ENCODE data around the gene GSN.

Gene GSN

DNA sequence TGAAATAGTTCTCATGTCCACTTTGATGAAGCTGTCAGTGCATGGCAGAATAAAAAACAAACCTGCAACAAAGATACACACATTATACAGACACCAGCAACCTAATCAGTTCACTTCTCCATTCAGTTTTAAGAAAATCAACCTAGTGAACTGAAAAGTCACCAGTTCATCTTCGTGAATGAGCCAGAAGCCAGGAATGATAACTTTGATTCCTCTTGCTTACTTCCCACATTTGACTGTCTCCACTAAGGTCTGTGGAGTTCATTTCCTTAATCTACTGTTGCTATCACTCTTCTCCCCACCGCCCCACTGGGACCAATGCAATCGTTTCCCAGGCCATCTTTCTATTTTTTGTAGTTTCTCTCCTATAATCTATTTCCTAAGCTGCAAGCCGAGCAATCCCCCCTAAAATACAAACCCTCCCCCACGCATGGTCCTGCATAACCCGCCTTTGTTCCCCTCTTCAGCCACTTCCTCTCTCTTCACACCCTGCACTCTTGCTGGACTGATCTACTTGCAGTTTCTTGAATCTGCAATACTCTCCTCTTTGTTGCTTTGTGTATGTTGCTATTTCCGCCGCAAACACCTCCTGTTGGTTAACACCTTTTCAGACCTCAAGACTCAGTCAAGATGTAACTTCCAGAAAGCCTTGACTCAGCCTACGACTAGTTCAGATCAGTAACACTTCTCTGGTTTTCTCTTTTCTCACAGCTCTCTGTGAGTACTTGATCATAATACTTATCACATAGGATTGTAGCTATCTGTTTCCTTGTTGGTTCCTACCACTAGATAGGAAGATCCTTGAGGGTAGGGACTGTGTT lies 85.5 kb downstream of the GSN start:
- peak in 1 of 14 donors; percentile 15 for DNase-seq

DNA sequence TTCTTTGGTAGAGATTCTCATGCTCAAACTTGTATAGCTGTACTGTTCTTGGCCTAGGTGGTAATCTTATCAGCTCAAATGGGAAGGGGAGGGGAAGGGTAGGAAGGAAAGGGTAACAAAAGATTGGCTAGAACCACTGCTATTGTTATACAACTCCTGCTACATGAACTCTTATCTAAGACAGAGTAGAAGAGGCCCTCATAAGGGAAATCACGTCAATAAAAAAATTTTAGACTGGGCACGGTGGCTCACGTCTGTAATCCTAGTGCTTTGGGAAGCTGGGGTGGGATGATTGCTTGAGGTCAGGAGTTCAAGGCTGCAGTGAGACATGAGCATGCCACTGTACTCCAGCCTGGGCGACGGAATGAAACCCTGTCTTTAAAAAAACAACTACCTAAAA lies 86.2 kb downstream of the GSN start:
- no peak for DNase-seq

DNA sequence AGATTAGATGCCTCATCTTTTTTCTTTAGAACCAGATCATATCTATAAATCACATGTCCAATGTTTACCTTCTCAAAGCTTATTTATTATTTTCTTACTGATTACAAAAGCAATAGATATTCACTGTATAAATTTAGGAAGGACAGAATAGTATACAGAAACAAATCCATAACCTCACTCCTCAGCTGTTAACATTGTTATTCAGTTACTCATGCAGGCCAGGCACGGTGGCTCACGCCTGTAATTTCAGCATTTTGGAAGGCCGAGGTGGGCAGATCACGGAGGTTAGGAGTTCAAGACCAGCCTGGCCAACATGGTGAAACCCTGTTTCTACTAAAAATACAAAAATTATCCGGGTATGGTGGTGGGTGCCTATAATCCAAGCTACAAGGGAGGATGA lies 86.8 kb downstream of the GSN start:
- no peak for DNase-seq

DNA sequence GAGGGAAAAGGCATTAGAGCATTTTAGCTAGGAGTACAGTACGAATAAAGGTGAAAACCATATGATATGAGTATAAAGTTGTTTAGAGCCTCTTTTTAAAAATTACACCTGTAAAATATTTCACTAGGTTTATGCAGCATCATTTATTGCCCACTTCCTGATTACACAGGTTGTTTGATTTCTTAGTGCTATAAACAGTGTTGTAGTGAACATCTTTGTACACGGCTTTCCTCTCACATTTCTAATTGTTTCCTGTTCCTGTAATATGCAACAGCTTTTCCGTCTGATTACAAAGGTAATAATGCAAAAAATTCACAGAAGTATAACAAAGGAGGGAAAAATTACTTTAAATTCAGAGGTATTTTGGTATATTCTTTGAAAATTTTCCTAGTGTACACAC lies 89.0 kb downstream of the GSN start:
- DNase-seq = no peak

DNA sequence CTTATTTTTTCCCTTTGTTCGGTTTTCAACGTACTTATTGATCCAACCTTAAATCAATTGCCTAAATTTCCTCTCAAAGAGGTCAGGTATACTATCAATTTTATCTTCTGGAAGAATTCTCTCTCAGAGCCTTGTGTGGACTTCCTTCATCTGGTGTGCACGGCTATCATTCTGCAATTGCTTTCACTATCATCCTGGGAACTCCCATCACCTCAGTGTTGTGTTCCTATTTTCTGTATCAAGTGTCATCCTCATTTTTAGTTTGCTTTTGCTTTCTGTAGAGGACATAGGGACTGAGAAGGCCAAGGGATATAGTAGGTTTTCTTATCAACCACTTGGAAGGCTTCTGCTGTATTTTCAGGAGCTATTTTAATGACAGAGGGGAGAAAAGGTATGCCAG lies 90.8 kb downstream of the GSN start:
- no peak for DNase-seq

DNA sequence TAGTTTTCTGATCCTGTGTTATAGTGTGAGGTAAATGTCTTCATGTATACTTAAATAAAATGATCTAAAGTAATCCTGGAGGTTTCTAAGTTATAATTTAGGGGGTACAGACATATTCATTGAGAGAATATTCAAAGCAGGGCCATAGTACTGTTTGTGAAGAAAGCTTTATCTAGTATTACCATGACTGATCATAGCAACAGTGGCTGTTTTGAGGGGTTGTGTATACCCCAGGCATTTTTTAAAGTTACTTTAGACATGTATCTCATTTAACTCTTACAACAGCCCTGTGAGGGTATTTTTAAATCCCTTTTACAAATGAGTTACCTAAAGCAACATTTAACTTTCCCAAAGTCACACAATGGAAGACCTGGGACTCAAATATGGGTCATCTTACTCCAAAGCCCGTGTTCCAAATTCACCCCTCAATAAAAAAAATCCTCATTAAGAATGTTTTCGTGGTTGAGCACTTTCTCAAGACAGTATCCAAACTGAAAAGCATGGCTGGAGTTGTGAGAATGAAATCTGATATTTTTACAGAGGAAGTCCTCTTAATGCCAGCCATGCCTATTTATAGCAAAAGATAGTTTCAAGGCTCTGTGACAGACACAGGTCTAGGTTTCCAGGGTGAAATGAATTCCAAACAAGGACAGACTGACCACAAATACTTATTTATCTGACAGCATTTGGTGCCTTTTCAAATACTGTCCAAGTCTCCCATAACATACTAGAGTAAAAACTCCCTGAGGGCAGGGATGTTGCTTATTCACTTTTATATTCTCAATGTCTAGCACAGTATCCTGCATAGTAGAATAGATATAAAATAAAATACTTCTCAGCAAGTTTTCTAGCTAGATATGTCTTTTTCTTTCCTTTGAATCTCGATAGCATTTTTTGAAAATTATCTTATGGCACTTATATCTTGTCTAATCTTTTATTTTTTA lies 91.7 kb downstream of the GSN start:
- no peak for DNase-seq

DNA sequence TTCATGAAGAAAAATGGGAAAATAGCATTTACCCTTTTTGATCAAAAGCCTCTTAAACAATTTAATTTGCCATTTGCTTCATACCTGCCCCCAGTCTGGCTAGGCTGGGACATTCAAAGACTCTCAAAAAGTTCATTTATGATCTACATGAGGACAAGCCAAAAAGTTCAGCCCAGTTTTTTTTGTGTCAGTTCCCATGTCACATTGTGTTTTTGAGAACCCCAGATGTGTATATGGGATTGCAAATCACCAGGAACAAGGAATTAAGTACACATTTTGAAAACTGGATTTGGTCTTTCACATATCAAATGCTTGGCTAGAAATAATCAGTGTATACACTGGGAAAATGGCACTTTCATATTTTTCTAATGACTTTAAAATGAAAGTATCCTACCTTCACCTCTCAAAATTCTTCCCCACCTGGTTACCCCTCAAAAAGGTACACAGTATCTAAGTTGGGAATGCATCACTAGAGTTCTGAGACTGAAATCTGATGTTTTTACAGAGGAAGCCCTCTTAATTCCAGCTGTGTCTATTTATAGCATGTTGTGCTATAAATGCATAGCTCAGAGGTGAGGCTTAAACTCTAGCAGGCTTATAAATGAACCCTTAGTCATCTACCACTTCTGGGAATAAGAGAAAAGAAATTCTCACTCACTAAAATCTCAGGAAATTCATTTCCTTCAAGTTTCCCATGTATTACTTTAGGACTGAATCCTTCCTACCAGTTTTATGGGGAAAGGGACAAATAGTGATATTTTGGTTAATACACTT lies 92.8 kb downstream of the GSN start:
- no peak for DNase-seq

DNA sequence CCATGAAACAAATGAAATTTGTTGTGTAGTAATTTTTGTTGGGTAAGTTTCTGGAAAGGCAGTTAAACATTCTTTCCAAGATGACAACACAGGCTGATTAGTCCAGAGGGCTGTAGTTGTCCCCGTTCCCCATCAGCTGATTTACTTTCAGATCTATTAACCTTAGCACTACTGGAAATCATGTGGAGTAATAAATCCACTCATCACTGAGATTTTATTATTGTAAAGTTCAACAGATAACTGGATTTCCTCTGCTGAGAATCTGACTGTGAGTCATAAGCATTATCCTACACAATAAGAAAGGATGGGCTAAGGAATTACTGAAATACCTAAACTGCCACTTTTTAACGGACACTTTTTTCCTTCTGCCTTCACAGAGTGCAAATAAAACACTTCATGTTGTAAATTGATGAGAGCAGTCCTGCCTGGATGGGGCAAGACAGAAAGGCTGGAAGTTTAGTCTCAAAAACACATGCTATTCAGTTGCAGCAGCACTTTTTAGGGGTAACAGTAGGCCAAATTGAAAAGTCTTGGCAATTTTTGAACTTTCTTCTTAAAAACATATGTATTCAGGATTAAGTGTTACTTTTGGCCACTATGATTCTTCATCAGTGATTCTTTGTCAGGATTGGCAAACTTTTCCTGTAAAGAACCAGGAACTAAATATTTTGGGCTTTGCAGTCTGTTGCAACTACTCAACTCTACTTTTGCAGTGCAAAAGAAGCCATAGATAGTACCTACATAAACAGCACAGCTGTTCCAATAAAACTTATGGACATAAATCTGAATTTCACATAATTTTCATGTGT lies 95.1 kb downstream of the GSN start:
- no peak for DNase-seq

DNA sequence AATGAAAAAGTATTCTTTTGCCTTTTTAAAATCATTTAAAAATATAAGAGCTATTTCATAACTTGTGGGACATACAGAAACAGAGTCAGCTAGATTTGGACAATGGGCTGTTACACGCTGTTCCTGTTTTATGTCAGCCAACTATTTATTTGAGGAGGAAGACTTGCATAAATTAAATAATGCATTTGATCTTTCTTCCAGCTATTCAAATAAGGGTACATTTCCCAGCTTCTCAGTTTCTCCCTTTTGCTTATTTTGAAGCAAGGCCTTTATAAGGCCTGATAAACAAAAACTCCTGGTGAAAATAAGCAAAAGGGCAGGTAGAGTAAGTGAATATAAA lies 95.6 kb downstream of the GSN start:
- DNase-seq = no peak

DNA sequence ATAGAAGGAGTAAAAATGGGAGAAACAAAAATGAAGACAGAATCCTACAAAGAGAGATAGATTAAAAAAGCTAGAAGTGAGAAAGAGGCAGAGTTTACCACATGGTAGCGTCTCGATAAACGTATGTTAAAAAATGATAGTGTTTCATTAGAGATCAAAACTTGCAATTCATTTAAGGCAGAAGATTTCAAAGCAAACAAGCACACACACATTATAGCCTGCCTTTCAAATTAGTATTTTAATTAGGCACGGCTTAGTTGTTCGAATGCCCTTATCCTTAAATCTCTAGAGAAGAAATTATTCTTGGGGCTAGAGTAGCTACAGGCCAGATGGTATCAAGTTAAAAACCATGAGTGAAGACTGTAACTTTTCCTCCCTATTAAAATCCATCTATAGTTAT lies 96.1 kb downstream of the GSN start:
- DNase-seq = no peak

DNA sequence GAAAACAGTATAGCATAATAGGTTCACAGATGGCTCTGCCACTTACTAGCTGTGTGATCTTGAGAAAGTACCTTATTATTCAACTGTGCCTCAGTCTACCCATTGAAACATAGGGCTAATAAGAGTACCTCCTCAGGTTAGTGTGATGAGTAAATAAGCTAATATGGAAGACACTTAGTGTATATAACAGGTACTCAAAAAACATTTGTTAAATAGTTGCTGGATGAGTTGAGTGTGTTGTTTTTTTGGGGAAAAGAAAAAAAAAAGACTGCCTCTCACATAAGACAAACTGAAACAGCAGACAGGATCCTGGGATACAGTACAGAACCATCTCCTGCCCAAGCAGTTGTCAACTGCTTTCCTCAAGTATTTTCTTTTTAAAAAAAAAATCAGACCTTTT lies 96.9 kb downstream of the GSN start:
- DNase-seq = no peak

DNA sequence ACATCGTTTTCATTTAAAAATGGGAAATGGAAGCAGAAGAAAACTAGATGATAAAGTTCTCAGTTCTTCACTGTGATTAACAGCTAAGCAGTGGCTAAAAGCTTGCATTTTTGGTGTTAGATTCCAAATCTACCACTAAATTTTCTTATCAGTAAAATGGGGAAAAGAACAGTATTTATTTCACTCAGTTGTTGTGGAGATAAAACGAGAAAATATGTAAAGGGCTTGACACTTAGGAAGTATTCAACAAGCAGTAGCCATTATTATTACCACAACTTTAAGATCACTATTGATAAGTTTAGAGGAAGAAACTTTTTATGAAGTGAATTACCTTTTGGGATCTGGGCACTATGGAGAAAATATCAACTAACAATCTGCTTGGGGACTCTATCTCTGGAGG lies 97.6 kb downstream of the GSN start:
- no peak for DNase-seq

DNA sequence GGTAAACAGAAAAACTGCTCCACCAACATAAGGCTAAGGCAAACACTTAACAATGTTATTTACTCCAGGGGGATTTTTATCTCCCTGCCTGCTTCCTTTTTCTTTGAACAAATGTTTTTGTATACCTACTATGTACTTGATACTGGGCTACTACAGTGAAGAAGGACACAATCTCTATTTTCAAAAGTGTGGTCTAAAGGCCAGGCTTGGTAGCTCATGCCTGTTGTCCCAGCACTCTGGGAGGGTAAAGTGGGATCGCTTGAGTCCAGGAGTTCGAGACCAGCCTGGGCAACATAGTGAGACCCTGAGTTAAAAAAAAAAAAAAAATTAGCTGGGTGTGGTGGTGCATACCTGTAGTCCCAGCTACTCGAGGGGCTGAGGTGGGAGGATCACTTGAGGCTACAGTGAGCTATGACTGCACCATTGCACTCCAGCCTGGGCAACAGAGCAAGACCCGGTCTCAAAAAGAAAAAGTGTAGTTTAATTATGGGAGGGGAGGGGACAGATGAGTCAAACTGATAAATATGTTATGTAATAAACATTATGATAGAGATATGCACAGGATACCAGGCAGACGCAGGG lies 98.7 kb downstream of the GSN start:
- DNase-seq = no peak

DNA sequence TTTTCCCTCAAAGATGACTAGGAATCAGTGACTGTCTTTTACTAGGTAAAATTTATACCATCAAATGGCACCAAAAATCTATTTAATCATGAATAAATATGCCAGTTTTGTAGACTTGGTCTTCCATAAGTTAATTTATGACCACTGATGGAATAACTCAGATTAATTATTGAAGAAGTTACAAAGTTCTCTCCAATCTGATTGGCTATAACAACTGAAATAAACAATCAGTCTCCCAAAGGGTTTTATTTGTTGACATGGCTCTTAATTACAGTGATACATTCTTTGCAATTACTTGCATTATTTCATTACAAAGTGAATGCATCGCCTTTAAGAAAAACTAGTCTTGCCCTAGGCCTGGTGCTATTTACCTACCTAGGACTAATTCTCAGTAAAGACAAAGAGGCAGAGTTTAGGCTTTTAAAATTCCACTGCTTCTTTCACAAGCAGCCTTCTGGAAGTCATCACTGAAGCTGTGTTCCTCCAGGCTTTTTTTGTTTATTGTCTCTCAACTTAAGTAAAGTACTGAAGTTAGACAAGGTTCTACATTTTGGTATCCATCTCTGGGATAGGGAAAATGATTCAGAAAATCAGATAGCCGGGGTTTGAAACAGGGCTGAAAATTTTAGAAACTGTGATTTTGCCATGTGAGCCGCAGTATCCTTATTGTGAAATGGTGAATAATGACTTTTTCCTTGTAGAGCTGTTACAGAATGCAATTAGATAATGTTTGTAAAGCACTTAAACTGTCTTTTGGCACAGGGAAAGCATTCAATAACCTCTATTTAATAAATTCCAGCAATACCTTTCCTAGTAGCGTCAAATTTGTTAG lies 99.6 kb downstream of the GSN start:
- DNase-seq = no peak

DNA sequence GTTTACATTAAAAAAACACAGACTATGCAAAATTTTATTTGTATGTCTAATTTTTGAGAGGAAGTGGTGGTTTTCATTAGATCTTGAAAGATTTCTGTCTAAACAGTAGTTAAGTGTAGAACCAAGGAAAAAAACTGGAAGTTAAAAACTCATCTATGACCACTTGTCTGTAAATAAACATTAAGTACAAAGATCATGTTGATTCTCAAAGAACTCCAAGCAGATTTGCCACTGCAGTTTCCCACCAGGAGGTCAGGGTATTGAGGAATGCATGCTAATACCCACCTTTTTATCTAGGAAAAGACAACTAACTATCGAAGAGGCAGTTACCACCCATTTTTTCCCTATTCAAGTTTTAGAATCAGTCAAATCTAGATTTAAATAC lies 100.2 kb downstream of the GSN start:
- no peak for DNase-seq

DNA sequence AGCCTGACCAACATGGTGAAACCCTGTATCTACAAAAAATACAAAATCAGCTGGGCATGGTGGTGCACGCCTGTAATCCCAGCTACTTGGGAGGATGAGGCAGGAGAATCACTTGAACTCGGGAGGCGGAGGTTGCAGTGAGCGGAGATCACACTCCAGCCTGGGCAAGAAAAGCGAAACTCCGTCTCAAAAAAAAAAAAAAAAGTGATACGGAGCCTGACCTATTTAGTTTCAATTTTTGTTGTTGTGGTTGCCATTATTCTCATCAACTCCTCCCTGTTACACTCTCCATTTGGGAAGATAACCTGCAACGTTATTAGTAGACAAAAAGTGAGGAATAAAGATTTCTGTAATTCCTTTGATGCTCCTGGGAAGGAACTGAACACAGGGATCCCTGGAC lies 100.8 kb downstream of the GSN start:
- DNase-seq = no peak

DNA sequence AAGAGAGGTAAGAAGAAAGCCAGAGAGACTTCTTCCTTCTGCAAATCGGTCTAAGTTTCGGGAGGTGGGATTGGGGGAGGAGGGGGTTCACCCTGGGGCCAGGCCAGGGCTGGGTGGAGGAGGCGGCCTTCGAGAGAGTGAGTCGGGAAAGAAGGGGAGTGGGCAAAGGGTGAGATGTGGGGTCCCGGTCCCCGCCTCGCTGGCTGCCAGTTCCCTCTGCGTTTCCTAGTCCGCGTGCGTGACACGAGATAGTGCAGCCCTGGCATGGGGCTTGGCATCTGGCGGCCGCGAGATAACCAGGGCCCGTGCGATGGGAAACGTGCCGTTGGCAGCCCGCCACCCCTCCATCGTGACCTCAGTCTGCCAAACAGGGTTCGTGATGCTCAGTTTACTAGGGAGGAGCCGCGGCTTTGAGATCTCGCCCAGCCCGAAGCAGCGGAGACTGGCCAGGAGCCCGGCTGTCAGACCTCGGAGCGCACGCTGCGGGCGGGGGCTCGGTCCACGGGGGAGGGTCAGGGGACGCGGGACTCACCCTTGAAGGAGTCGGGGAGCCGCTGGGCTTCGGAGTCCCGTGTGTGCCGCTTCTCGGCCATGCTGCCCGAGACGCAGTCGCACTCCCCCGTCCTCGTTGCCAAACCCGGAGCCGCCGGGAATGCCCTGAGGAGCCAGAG lies 101.8 kb downstream of the GSN start, which contains the start of gene STOM:
TSS of gene STOM (minus strand) at position 656 of the 671 bp plus-strand sequence. CDS start at position 593, 63 bp downstream.
- peak in 5 of 14 donors; percentile 63 to 87 (median 77) for DNase-seq

DNA sequence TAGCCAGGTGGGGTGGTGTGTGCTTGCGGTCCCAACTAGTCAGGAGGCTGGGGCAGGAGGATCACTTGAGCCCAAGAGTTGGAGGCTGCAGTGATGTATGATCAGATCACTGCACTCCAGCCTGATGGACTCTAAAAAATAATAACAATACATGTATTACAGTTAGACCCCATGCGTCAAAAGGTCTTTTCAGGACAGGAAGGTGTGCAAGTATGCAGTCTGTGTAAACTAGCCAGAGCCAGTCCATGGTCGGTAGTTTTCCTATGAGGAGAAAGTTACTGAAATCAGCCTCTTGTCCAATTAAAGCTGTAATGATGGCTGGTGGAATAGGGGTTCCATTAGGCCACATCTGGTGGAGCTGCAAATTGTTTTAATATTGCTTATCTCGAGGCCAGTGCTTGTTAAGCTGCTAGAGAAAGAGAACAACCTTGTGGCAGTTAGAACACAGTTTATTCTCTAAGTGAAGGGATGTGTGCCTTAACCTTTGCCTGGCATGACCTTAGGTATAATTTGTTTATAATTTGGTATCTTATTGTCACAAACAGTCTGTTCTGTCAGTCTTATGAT lies 103.6 kb downstream of the GSN start:
- no peak for DNase-seq

DNA sequence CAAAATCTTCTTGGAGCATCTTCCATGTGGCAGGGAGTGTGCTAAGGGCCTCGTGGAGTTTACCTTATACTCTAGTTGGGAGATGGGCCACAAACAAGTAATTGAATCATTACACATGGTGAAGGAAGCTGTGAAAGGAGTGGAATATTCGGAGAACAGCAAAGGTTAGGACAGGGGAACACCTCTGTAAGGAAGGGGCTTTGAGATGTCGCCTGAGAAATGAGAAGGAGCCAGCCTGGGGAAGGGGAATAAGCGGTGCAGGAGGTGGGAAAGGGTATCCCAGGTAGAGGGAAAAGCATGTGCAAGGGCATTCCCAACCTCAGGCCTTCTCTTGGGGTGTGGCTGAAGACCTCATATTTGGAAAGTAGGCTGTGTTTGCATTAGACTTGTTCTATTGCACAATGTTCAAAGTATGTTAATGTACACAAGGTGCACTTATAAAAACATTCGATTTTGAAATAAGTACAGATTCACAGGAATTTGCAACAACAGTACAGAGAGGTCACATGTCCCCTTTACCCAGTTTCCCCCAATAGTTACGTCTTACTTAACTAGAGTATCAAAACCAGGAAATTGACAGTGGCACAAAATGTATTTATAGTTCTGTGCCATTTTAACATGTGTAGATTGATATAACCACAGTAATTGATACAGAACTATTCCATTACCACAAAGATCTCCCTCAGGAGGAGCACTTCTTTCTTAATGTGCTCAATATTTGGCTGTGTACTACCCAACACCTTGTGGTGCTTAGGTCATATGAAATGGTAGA lies 104.5 kb downstream of the GSN start:
- no peak for DNase-seq
